Pancreas (tissue), 10 donors: ENCODE measurements around the gene FGD5. TPM values are rescaled to one million over a fixed set of nuclear protein-coding genes. Genes with fewer than 3 reads are reported as not detected.

Source experiments
- ATAC-seq, 4 donors: fragments of 200-7000 bp; cut with Tn5 transposase; one replicate each; pipeline versions ENCODE4 v1.8.0 to v1.9.1; 2020; ENCODE audit warnings: mild to moderate bottlenecking in 4 of 4, moderate library complexity in 4 of 4
- DNase-seq, 6 donors: peaks; one replicate each; pipeline ENCODE4 v3.0.0-alpha.2; 2020
- FAIRE-seq: peaks from 2 replicates; lab custom pipeline; 2012; peaks lifted over from hg19 to GRCh38; lab: Jason Lieb, UNC
- H3K27ac ChIP-seq, 4 donors: fragments of 200-600 bp; sonication (generic); 1 replicate in 3 of 4; 2 replicates in 1 of 4; pipeline versions ENCODE4 v1.5.0 to v1.8.0; 2020
- H3K27me3 ChIP-seq, 4 donors: fragments of 200-600 bp; one replicate each; pipeline ENCODE4 v1.8.0; 2021
- H3K36me3 ChIP-seq, 3 donors: fragments of 200-600 bp; sonication (generic) in 1 of 3; one replicate each; pipeline versions ENCODE4 v1.5.0 to v1.8.0; 2020 to 2021
- H3K4me1 ChIP-seq, 3 donors: fragments of 200-600 bp; one replicate each; pipeline ENCODE4 v1.8.0; 2021
- H3K4me3 ChIP-seq, 4 donors: fragments of 200-600 bp; sonication (generic) in 2 of 4; one replicate each; pipeline versions ENCODE4 v1.5.0 to v1.8.0; 2020 to 2021
- H3K9me3 ChIP-seq, 4 donors: fragments of 200-600 bp; one replicate each; pipeline ENCODE4 v1.8.0; 2021
- CTCF ChIP-seq, 4 donors: fragments of 200-600 bp; sonication (generic) in 3 of 4; IDR thresholded peaks; one replicate each; pipeline versions ENCODE4 v1.5.0 to v1.8.0; 2021; ENCODE audit warnings: antibody characterized with exemption in 4 of 4
- WGBS, 2 donors: extraction: QIAGEN DNeasy Blood & Tissue Kit; methylation state at CpG; one replicate each; pipeline ENCODE4 v1.1.7; 2013; 5-methylcytosine and 5-hydroxymethylcytosine counted together
- intact Hi-C, 3 donors: fragments of 100-400 bp; cut with DNase I; formaldehyde crosslinking; loops; one replicate each; pipeline versions ENCODE4 v1.11.1 to v1.14.2; 2022
- polyA plus RNA-seq, 2 donors: library from polyadenylated mRNA; stranded (reverse); fragments of 200-250 nt; gene quantifications; one replicate each; pipeline ENCODE4 v1.2.3, GENCODE V29; 2013
- total RNA-seq, 6 donors: library from RNA; stranded (reverse); fragmentation: NEBNext Ultra II Directional in 4 of 6; extraction: Animal tissue kit (Norgen Biotek cat#: 25700) in 4 of 6; gene quantifications; one replicate each; pipeline versions ENCODE4 v1.2.1 to v1.2.4, GENCODE V29; 2021 to 2023
- donor health status: healthy with polysubstance abuse.
- donor health status: DM: no; HTN: no; CAD: no; lungs with moderate emphysema.
- donor health status: DM: no; HTN: no; CAD: no.
- donor health status: control.
- donor health status: control.
- donor health status: Bipolar disorder and iron deficiency.
- donor health status: DM: yes; HTN: yes; CAD: no.
- donor health status: DM: no; HTN: no; CAD: no.
- donor health status: DM: no; HTN: no; CAD: no.
- donor health status: DM: yes; HTN: yes; CAD: no.

FGD5 gene
- total and polyA plus RNA-seq, 8 donors: 2.2 to 7.1 (median 3.3) TPM

- intact Hi-C loops: no loop called here
- no peaks in the 10 kb centered on the region for H3K27me3 ChIP-seq
- no peaks in the 10 kb centered on the region for H3K4me1 ChIP-seq
- H3K36me3 ChIP-seq: no peaks in the 10 kb centered on the region
- TF ChIP-seq CTCF (IDR thresholded peaks at IDR 0.05): no peak
- H3K4me3 ChIP-seq: no peak overlapping the region
- DNase-seq: no peak
- no peak for ATAC-seq
- WGBS, 2 donors: 58 to 61% methylated on average over 7 of the region's 7 CpGs
- no peaks in the 10 kb centered on the region for H3K9me3 ChIP-seq
- FAIRE-seq: no peak
- no peak overlapping the region for H3K27ac ChIP-seq
These were observed 115.2 kb downstream of the FGD5 start for GRCh38 chr3:14933820-14934425.

- intact Hi-C loops: no loop called here
- H3K27ac ChIP-seq: peak overlapping the region in 1 of 4 donors; percentile 2
- no peaks in the 10 kb centered on the region for H3K27me3 ChIP-seq
- no peak for DNase-seq
- no peaks in the 10 kb centered on the region for H3K9me3 ChIP-seq
- no peaks in the 10 kb centered on the region for H3K4me1 ChIP-seq
- H3K4me3 ChIP-seq: no peak overlapping the region
- FAIRE-seq: no peak
- no peaks in the 10 kb centered on the region for H3K36me3 ChIP-seq
- WGBS, 2 donors: 75 to 79% methylated on average over 6 of the region's 6 CpGs
- peak in 2 of 4 donors; percentile 55 to 58 for ATAC-seq
- no peak for TF ChIP-seq CTCF (IDR thresholded peaks at IDR 0.05)
These were observed 117.0 kb downstream of the FGD5 start for GRCh38 chr3:14935592-14936345.

GRCh38 chr3:14938954-14939353, 120.2 kb downstream of the FGD5 start:
- Histone ChIP-seq H3K4me3 (no peak overlapping the region), H3K36me3 (peaks cover 0 to 1% (median 0%) of the 10 kb centered on the region in 3 donors), H3K4me1 (peaks cover 0 to 1% (median under 1%) of the 10 kb centered on the region in 3 donors), H3K27ac (no peak overlapping the region), H3K27me3 (no peaks in the 10 kb centered on the region), H3K9me3 (no peaks in the 10 kb centered on the region)
- intact Hi-C loops: no loop called here
- TF ChIP-seq CTCF (IDR thresholded peaks at IDR 0.05): no peak
- no peak for FAIRE-seq
- DNase-seq: no peak
- ATAC-seq: no peak
- WGBS, 2 donors: 70 to 86% methylated on average over 4 of the region's 4 CpGs

- H3K4me1 ChIP-seq: peaks cover 8 to 15% (median 12%) of the 10 kb centered on the region in 3 donors
- no peak overlapping the region for H3K4me3 ChIP-seq
- H3K27ac ChIP-seq: peak overlapping the region in 1 of 4 donors; percentile 14
- intact Hi-C loops: no loop called here
- TF ChIP-seq CTCF (IDR thresholded peaks at IDR 0.05): no peak
- WGBS, 2 donors: 76 to 89% methylated on average over 1 of the region's 1 CpG
- H3K27me3 ChIP-seq: no peaks in the 10 kb centered on the region
- no peak for DNase-seq
- no peak for ATAC-seq
- no peak for FAIRE-seq
- H3K36me3 ChIP-seq: peaks cover 0 to 18% (median 3%) of the 10 kb centered on the region in 3 donors
- no peaks in the 10 kb centered on the region for H3K9me3 ChIP-seq
These were observed 123.1 kb downstream of the FGD5 start for GRCh38 chr3:14941871-14942270.

- Histone ChIP-seq H3K36me3 (peaks cover 0 to 18% (median 3%) of the 10 kb centered on the region in 3 donors), H3K4me3 (no peak overlapping the region), H3K27ac (peak overlapping the region in 3 of 4 donors; percentile 28 to 61 (median 46)), H3K27me3 (no peaks in the 10 kb centered on the region), H3K4me1 (peaks cover 8 to 15% (median 12%) of the 10 kb centered on the region in 3 donors), H3K9me3 (no peaks in the 10 kb centered on the region)
- intact Hi-C loops: no loop called here
- peak in 1 of 4 donors; percentile 4 for ATAC-seq
- DNase-seq: no peak
- TF ChIP-seq CTCF (IDR thresholded peaks at IDR 0.05): no peak
- FAIRE-seq: no peak
These were observed 124.3 kb downstream of the FGD5 start for GRCh38 chr3:14943042-14943441.
